Fibroblast of skin of back (primary cell): Measurements from ENCODE around the gene ZNF281.
A peak's percentile ranks its signal among the peaks of the same experiment; 100 is the strongest.
"Not testable (repeated sequence)": the region's sequence is repeated elsewhere in the genome, so short reads cannot be mapped to it uniquely, and the experiment has no call there.

Experiments used
- DNase-seq: peaks from one replicate; pipeline ENCODE4 v3.0.0-alpha.2; 2013

ZNF281 gene

GRCh38 chr1:200429221-200429751, 19.4 kb upstream of the ZNF281 start:
- DNase-seq = peak; percentile 86

- peak; percentile 74 for DNase-seq
These were observed 18.8 kb upstream of the ZNF281 start for GRCh38 chr1:200428482-200429205.

GRCh38 chr1:200427744-200428143, 17.9 kb upstream of the ZNF281 start:
- no peak for DNase-seq

GRCh38 chr1:200426196-200426595, 16.4 kb upstream of the ZNF281 start:
- no peak for DNase-seq

GRCh38 chr1:200423235-200423634, 13.4 kb upstream of the ZNF281 start:
- DNase-seq = no peak

- DNase-seq = no peak
These were observed 12.4 kb upstream of the ZNF281 start for GRCh38 chr1:200422211-200422610.

- DNase-seq = peak; percentile 98
These were observed 6.2 kb upstream of the ZNF281 start for GRCh38 chr1:200415789-200416593.

- DNase-seq = no peak
These were observed 5.4 kb upstream of the ZNF281 start for GRCh38 chr1:200415227-200415626.

- DNase-seq = no peak
These were observed 4.8 kb upstream of the ZNF281 start for GRCh38 chr1:200414657-200415056.

- DNase-seq = not testable (repeated sequence)
These were observed 3.9 kb upstream of the ZNF281 start for GRCh38 chr1:200413766-200414165.

GRCh38 chr1:200411406-200412257, 1.8 kb upstream of the ZNF281 start:
- no peak for DNase-seq

GRCh38 chr1:200410566-200410878, 686 bp upstream of the ZNF281 start:
- DNase-seq = no peak

- DNase-seq = peak; percentile 36
These were observed 554 bp downstream of the ZNF281 start for GRCh38 chr1:200409203-200409760.

- no peak for DNase-seq
These were observed 3.6 kb downstream of the ZNF281 start for GRCh38 chr1:200406161-200406797.

- no peak for DNase-seq
These were observed 4.6 kb downstream of the ZNF281 start for GRCh38 chr1:200405264-200405663.

- DNase-seq = no peak
These were observed 8.1 kb downstream of the ZNF281 start for GRCh38 chr1:200401708-200402107.

- DNase-seq = no peak
These were observed 8.6 kb downstream of the ZNF281 start for GRCh38 chr1:200401263-200401662.

- DNase-seq = no peak
These were observed 9.3 kb downstream of the ZNF281 start for GRCh38 chr1:200400556-200400955.

GRCh38 chr1:200399860-200400259, 10.0 kb downstream of the ZNF281 start:
- DNase-seq = no peak

- no peak for DNase-seq
These were observed 11.5 kb downstream of the ZNF281 start for GRCh38 chr1:200398373-200398772.

- DNase-seq = peak; percentile 35
These were observed 17.1 kb downstream of the ZNF281 start for GRCh38 chr1:200392625-200393185.

- DNase-seq = no peak
These were observed 18.1 kb downstream of the ZNF281 start for GRCh38 chr1:200391747-200392146.
